HG02763 (cell line): ENCODE measurements around the gene MYDGF.
"Not testable (repeated sequence)": the region's sequence is repeated elsewhere in the genome, so short reads cannot be mapped to it uniquely, and the experiment has no call there.

Experiments used
- ATAC-seq: cut with Tn5 transposase; IDR thresholded peaks from one replicate; pipeline ENCODE4 v1.9.1; 2021; ENCODE audit warnings: mild to moderate bottlenecking, moderate library complexity; ENCODE audit not compliant: unreplicated experiment

The MYDGF gene

GRCh38 chr19:4701557-4701956 lies 31.4 kb upstream of the MYDGF start:
- ATAC-seq, result no peak

- no peak for ATAC-seq
Observed at GRCh38 chr19:4700693-4700970, 30.5 kb upstream of the MYDGF start.

- ATAC-seq, result no peak
Observed at GRCh38 chr19:4699826-4700692, 29.9 kb upstream of the MYDGF start.

- ATAC-seq, result no peak
Observed at GRCh38 chr19:4697304-4697703, 27.2 kb upstream of the MYDGF start.

GRCh38 chr19:4695224-4695731 lies 25.1 kb upstream of the MYDGF start:
- no peak for ATAC-seq

- ATAC-seq, result no peak
Observed at GRCh38 chr19:4694211-4694987, 24.3 kb upstream of the MYDGF start.

GRCh38 chr19:4693471-4694121 lies 23.5 kb upstream of the MYDGF start:
- ATAC-seq, result no peak

- no peak for ATAC-seq
Observed at GRCh38 chr19:4693078-4693350, 22.9 kb upstream of the MYDGF start.

GRCh38 chr19:4692251-4693077 lies 22.3 kb upstream of the MYDGF start:
- no peak for ATAC-seq

GRCh38 chr19:4691373-4691772 lies 21.2 kb upstream of the MYDGF start:
- ATAC-seq, result no peak

GRCh38 chr19:4690361-4690760 lies 20.2 kb upstream of the MYDGF start:
- ATAC-seq, result no peak

GRCh38 chr19:4689403-4689802 lies 19.3 kb upstream of the MYDGF start:
- ATAC-seq, result no peak

GRCh38 chr19:4688587-4688986 lies 18.4 kb upstream of the MYDGF start:
- ATAC-seq, result no peak

GRCh38 chr19:4687396-4687795 lies 17.3 kb upstream of the MYDGF start:
- no peak for ATAC-seq

GRCh38 chr19:4686700-4687099 lies 16.6 kb upstream of the MYDGF start:
- no peak for ATAC-seq

GRCh38 chr19:4684312-4685095 lies 14.4 kb upstream of the MYDGF start:
- no peak for ATAC-seq

GRCh38 chr19:4682417-4683200 lies 12.5 kb upstream of the MYDGF start:
- ATAC-seq, result no peak

GRCh38 chr19:4680021-4680420 lies 9.9 kb upstream of the MYDGF start:
- not testable (repeated sequence) for ATAC-seq
